Smooth muscle cell (in vitro differentiated cells): ENCODE measurements around the gene ATP2A1. TPM values are rescaled to one million over a fixed set of nuclear protein-coding genes. Genes with fewer than 3 reads are reported as not detected.

Source experiments
- DNase-seq: peaks from one replicate; lab custom pipeline; 2025; ENCODE audit not compliant: unreplicated experiment; lab: John Stamatoyannopoulos, UW
- H2AFZ ChIP-seq: fragments of 200-600 bp; sonication (generic); 2 replicates; pipeline ENCODE4 v1.6.0; 2016; ENCODE audit warnings: antibody characterized with exemption, low read depth, mild to moderate bottlenecking
- H3F3A ChIP-seq: fragments of 200-600 bp; sonication (generic); 2 replicates; pipeline ENCODE4 v1.6.0; 2017; ENCODE audit warnings: antibody characterized with exemption, low read depth
- H3K27ac ChIP-seq: fragments of 200-600 bp; sonication (generic); 2 replicates; pipeline ENCODE4 v1.5.1; 2016; ENCODE audit warnings: low read depth, mild to moderate bottlenecking
- H3K27me3 ChIP-seq: fragments of 200-600 bp; sonication (generic); 2 replicates; pipeline ENCODE4 v1.6.1; 2016; ENCODE audit warnings: low read depth, mild to moderate bottlenecking
- H3K36me3 ChIP-seq: fragments of 200-600 bp; sonication (generic); 2 replicates; pipeline ENCODE4 v1.5.1; 2016; ENCODE audit warnings: low read depth
- H3K4me1 ChIP-seq: fragments of 200-600 bp; sonication (generic); 2 replicates; pipeline ENCODE4 v1.5.1; 2016; ENCODE audit warnings: low read depth
- H3K4me2 ChIP-seq: fragments of 200-600 bp; sonication (generic); 2 replicates; pipeline ENCODE4 v1.6.0; 2016; ENCODE audit warnings: mild to moderate bottlenecking
- H3K4me3 ChIP-seq: fragments of 200-600 bp; sonication (generic); 2 replicates; pipeline ENCODE4 v1.5.1; 2016; ENCODE audit warnings: mild to moderate bottlenecking
- H3K79me2 ChIP-seq: fragments of 200-600 bp; sonication (generic); 2 replicates; pipeline ENCODE4 v1.6.0; 2016; ENCODE audit warnings: low read depth, mild to moderate bottlenecking
- H3K9ac ChIP-seq: fragments of 200-600 bp; sonication (generic); 2 replicates; pipeline ENCODE4 v1.6.0; 2016; ENCODE audit warnings: low read depth
- H3K9me3 ChIP-seq: fragments of 200-600 bp; sonication (generic); replicated peaks from 2 replicates; pipeline ENCODE4 v1.5.1; 2016; ENCODE audit warnings: low read depth
- H4K20me1 ChIP-seq: fragments of 200-600 bp; sonication (generic); 2 replicates; pipeline ENCODE4 v1.6.0; 2016; ENCODE audit warnings: low read depth
- WGBS: methylation state at CpG from one replicate; pipeline ENCODE4 v1.1.7; 2016; ENCODE audit warnings: low lambda C conversion rate; 5-methylcytosine and 5-hydroxymethylcytosine counted together
- polyA plus RNA-seq: library from polyadenylated mRNA; unstranded; fragments of >200 nt; fragmentation: Nextera tagmentation; extraction: Ambion mirVana; gene quantifications from 2 replicates; pipeline ENCODE4 v1.2.1, GENCODE V29; 2016
- total RNA-seq: library from RNA; depleted of rRNA; stranded (reverse); fragments of >200 nt; gene quantifications from 2 replicates; pipeline ENCODE4 v1.2.3, GENCODE V29; 2014
- TF ChIP-seq, protein P1 (sequence below): fragments of 200-600 bp; sonication (generic); IDR thresholded peaks from 2 replicates; pipeline ENCODE4 v1.5.1; 2017; ENCODE audit warnings: borderline replicate concordance, mild to moderate bottlenecking, antibody characterized with exemption; ENCODE audit not compliant: insufficient read depth, poor library complexity, severe bottlenecking

Gene ATP2A1
- total and polyA plus RNA-seq, 2 experiments from 2014 or later: 0.09 to 1.2 TPM

DNA sequence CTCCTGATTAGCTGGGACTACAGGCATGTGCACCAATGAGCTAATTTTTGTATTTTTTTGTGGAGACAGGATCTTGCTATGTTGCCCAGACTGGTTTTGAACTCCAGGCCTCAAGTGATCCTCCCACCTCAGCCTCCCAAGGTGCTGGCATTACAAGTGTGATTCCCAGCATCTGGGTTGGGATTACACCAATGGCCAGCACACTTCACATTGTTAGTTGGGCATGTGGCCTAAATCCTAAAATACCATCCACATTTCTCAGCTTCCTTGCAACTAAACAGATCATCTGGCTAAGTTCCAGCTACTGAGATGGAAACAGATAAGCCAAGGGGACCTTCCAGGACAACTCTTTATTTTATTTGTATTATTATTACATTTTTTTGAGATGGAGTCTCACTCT is 36.9 kb downstream of the ATP2A1 start:
- Histone ChIP-seq H3K79me2 (no peaks in the 10 kb centered on the region), H3K27me3 (no peaks in the 10 kb centered on the region), H2AFZ (no peak overlapping the region), H4K20me1 (no peaks in the 10 kb centered on the region), H3F3A (no peaks in the 10 kb centered on the region), H3K9ac (no peak overlapping the region), H3K9me3 (no peaks in the 10 kb centered on the region), H3K4me3 (no peak overlapping the region), H3K36me3 (no peaks in the 10 kb centered on the region), H3K4me2 (no peak overlapping the region), H3K27ac (no peak overlapping the region), H3K4me1 (no peaks in the 10 kb centered on the region)
- TF ChIP-seq, protein P1, sequence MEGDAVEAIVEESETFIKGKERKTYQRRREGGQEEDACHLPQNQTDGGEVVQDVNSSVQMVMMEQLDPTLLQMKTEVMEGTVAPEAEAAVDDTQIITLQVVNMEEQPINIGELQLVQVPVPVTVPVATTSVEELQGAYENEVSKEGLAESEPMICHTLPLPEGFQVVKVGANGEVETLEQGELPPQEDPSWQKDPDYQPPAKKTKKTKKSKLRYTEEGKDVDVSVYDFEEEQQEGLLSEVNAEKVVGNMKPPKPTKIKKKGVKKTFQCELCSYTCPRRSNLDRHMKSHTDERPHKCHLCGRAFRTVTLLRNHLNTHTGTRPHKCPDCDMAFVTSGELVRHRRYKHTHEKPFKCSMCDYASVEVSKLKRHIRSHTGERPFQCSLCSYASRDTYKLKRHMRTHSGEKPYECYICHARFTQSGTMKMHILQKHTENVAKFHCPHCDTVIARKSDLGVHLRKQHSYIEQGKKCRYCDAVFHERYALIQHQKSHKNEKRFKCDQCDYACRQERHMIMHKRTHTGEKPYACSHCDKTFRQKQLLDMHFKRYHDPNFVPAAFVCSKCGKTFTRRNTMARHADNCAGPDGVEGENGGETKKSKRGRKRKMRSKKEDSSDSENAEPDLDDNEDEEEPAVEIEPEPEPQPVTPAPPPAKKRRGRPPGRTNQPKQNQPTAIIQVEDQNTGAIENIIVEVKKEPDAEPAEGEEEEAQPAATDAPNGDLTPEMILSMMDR: no peak
- no peak for DNase-seq

DNA sequence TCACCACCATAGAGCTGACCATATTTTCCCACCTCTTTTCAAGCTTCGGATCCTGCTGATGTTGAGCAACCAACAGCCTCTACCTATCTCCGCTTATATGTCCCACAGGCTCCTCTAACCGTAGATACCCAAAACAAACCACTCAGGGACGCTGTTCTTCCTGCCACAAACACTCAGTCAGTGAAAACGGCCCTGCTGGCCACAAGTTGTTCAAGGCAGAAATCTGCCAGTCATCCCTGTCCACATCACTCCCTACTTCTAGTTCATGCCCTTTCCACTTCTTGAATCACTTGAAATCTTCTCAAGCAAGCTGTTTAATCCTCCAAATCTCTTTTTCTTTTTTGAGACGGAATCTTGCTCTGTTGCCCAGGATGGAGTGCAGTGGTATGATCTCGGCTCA is 38.8 kb downstream of the ATP2A1 start:
- Histone ChIP-seq H3F3A (no peaks in the 10 kb centered on the region), H3K36me3 (no peaks in the 10 kb centered on the region), H4K20me1 (no peaks in the 10 kb centered on the region), H3K9ac (no peak overlapping the region), H3K27me3 (no peaks in the 10 kb centered on the region), H3K79me2 (no peaks in the 10 kb centered on the region), H2AFZ (no peak overlapping the region), H3K4me1 (no peaks in the 10 kb centered on the region), H3K4me3 (no peak overlapping the region), H3K9me3 (no peaks in the 10 kb centered on the region), H3K4me2 (no peak overlapping the region), H3K27ac (no peak overlapping the region)
- TF ChIP-seq, protein P1: no peak
- WGBS: 97% methylated on average over 7 of the region's 7 CpGs
- no peak for DNase-seq

DNA sequence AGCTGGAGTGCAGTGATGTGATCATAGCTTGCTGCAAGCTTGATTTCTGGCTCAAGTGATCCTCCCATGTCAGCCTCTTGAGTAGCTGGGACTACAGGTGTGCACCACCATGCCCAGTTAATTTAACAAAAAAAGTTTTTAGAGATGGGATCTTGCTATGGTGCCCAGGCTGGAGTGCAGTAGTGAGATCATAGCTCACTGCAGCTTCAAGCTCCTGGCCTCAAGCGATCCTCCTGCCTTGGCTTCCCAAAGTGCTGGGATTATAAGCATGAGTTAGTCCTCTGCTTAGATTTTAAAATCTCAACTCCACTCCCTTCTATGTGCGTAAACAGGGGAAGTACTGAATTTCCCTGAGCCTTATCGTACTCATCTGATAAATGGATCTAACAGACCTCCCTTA is 40.4 kb downstream of the ATP2A1 start:
- H3K79me2 ChIP-seq: no peaks in the 10 kb centered on the region
- TF ChIP-seq, protein P1: no peak
- no peaks in the 10 kb centered on the region for H4K20me1 ChIP-seq
- no peaks in the 10 kb centered on the region for H3K27me3 ChIP-seq
- no peak overlapping the region for H2AFZ ChIP-seq
- no peaks in the 10 kb centered on the region for H3K4me1 ChIP-seq
- no peaks in the 10 kb centered on the region for H3F3A ChIP-seq
- 97% methylated on average over 3 of the region's 3 CpGs for WGBS
- H3K36me3 ChIP-seq: no peaks in the 10 kb centered on the region
- H3K4me2 ChIP-seq: no peak overlapping the region
- no peaks in the 10 kb centered on the region for H3K9me3 ChIP-seq
- H3K27ac ChIP-seq: no peak overlapping the region
- no peak for DNase-seq
- H3K4me3 ChIP-seq: no peak overlapping the region
- no peak overlapping the region for H3K9ac ChIP-seq

DNA sequence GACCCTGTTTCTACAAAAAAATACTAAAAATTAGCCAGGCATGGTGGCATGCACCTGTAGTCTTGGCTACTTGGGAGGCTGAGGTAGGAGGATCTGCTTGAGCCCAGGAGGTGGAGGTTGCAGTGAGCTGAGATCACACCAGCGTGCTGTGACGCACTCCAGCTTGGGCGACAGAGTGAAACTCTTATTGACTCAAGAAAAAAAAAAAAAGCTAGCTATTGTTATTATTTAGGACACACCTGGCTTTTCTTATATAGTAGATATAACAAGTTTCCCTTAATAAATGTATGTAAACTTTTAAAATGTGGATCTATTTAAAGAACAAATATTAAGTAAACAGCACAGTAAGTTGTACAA is 44.9 kb downstream of the ATP2A1 start:
- Histone ChIP-seq H3K4me1 (peaks cover 4% of the 10 kb centered on the region), H3K27me3 (no peaks in the 10 kb centered on the region), H3F3A (peaks cover 2% of the 10 kb centered on the region), H3K36me3 (no peaks in the 10 kb centered on the region), H3K79me2 (no peaks in the 10 kb centered on the region), H4K20me1 (no peaks in the 10 kb centered on the region), H3K27ac (no peak overlapping the region), H3K4me2 (no peak overlapping the region), H2AFZ (no peak overlapping the region), H3K9me3 (no peaks in the 10 kb centered on the region), H3K9ac (no peak overlapping the region), H3K4me3 (no peak overlapping the region)
- 100% methylated on average over 3 of the region's 3 CpGs for WGBS
- no peak for DNase-seq
- TF ChIP-seq, protein P1: no peak
